Astrocyte (in vitro differentiated cells and primary cell): ENCODE results near the gene KRTAP19-4. TPM values are rescaled to one million over a fixed set of nuclear protein-coding genes. Genes with fewer than 3 reads are reported as not detected.
"Not testable (repeated sequence)": the region's sequence is repeated elsewhere in the genome, so short reads cannot be mapped to it uniquely, and the experiment has no call there.

ENCODE experiments used
- DNase-seq: peaks from one replicate; pipeline ENCODE4 v3.0.0-alpha.2; 2010; ENCODE audit warnings: low read depth
- FAIRE-seq: peaks from 2 replicates; lab custom pipeline; 2011; peaks lifted over from hg19 to GRCh38; lab: Jason Lieb, UNC
- H2AFZ ChIP-seq: 2 replicates; pipeline ENCODE4 v1.6.0; 2012; ENCODE audit warnings: low read depth, low read length, inconsistent platforms
- H3K27ac ChIP-seq: 2 replicates; pipeline ENCODE4 v1.5.1; 2011; ENCODE audit warnings: low read depth, low read length, inconsistent platforms
- H3K27me3 ChIP-seq: 2 replicates; pipeline ENCODE4 v1.6.0; 2011; ENCODE audit warnings: low read length, inconsistent platforms; ENCODE audit not compliant: insufficient read depth
- H3K36me3 ChIP-seq: 2 replicates; pipeline ENCODE4 v1.5.1; 2011; ENCODE audit warnings: low read length, inconsistent platforms; ENCODE audit not compliant: insufficient read depth
- H3K4me1 ChIP-seq: 2 replicates; pipeline ENCODE4 v1.5.1; 2011; ENCODE audit warnings: low read length, inconsistent platforms; ENCODE audit not compliant: insufficient read depth
- H3K4me2 ChIP-seq: 2 replicates; pipeline ENCODE4 v1.6.0; 2012; ENCODE audit warnings: low read length, inconsistent platforms
- H3K4me3 ChIP-seq: 2 replicates; pipeline ENCODE4 v1.5.1; 2011; ENCODE audit warnings: low read depth, mild to moderate bottlenecking, low read length, inconsistent platforms; ENCODE audit not compliant: insufficient read depth
- H3K79me2 ChIP-seq: 2 replicates; pipeline ENCODE4 v1.6.0; 2012; ENCODE audit warnings: mild to moderate bottlenecking, low read length, inconsistent platforms; ENCODE audit not compliant: insufficient read depth
- H3K9ac ChIP-seq: 2 replicates; pipeline ENCODE4 v1.6.0; 2012; ENCODE audit warnings: mild to moderate bottlenecking, low read length, inconsistent platforms
- H3K9me3 ChIP-seq: 2 replicates; pipeline ENCODE4 v1.5.1; 2012; ENCODE audit warnings: low read depth, mild to moderate bottlenecking, low read length, inconsistent platforms; ENCODE audit not compliant: insufficient read depth
- H4K20me1 ChIP-seq: 2 replicates; pipeline ENCODE4 v1.6.0; 2012; ENCODE audit warnings: low read length, inconsistent platforms; ENCODE audit not compliant: insufficient read depth
- H3K27ac Mint-ChIP-seq: one replicate; pipeline ENCODE4 v1.8.0; 2021; ENCODE audit warnings: mild to moderate bottlenecking, mixed read lengths; ENCODE audit not compliant: unreplicated experiment
- H3K27me3 Mint-ChIP-seq: one replicate; pipeline ENCODE4 v1.8.0; 2021; ENCODE audit warnings: low read depth, mixed read lengths; ENCODE audit not compliant: unreplicated experiment
- H3K36me3 Mint-ChIP-seq: one replicate; pipeline ENCODE4 v1.8.0; 2021; ENCODE audit warnings: low read depth, mixed read lengths; ENCODE audit not compliant: unreplicated experiment
- H3K4me1 Mint-ChIP-seq: one replicate; pipeline ENCODE4 v1.8.0; 2021; ENCODE audit warnings: low read depth, mixed read lengths; ENCODE audit not compliant: unreplicated experiment
- H3K4me3 Mint-ChIP-seq: one replicate; pipeline ENCODE4 v1.8.0; 2021; ENCODE audit warnings: mild to moderate bottlenecking, moderate library complexity, mixed read lengths; ENCODE audit not compliant: unreplicated experiment
- H3K9me3 Mint-ChIP-seq: one replicate; pipeline ENCODE4 v1.8.0; 2021; ENCODE audit warnings: mild to moderate bottlenecking, mixed read lengths; ENCODE audit not compliant: unreplicated experiment
- EZH2 ChIP-seq: IDR thresholded peaks from 2 replicates; pipeline ENCODE4 v1.6.1; 2012; ENCODE audit warnings: mild to moderate bottlenecking, low read length, inconsistent platforms; ENCODE audit not compliant: insufficient read depth
- total RNA-seq: library from RNA; stranded (reverse); gene quantifications from 2 replicates; pipeline ENCODE4 v1.2.1, GENCODE V29; 2021
- TF ChIP-seq, protein P1 (sequence below): IDR thresholded peaks from 2 replicates; pipeline ENCODE4 v1.5.1; 2011; ENCODE audit warnings: low read depth, mild to moderate bottlenecking, inconsistent platforms, low read length, moderate library complexity; ENCODE audit not compliant: insufficient read depth

Gene KRTAP19-4
- total RNA-seq, 1 donor from 2014 or later: not detected

DNA sequence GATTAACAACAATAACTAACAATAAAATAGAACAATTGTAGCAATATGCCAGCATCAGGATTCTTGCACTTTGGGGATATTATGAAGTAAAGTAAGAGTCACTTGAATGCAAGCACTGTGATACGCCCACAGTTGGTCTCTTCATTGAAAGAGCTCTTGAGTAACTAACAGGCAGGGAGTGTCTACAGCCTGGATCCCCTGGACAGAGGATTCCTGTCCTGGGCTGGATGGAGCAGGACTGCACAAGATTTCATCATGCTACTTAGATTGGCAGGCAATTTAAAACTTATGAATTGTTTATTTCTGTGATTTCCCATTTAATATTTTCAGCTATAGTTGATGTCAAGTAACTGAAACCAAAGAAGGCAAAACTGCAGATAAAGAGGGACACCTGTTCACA lies 18.7 kb upstream of the KRTAP19-4 start:
- no peaks in the 10 kb centered on the region for H3K79me2 ChIP-seq
- Mint-ChIP-seq H3K27ac (no peak overlapping the region), H3K4me3 (no peak overlapping the region), H3K4me1 (peaks cover 5% of the 10 kb centered on the region), H3K36me3 (no peaks in the 10 kb centered on the region), H3K27me3 (no peaks in the 10 kb centered on the region), H3K9me3 (no peaks in the 10 kb centered on the region)
- H3K4me3 ChIP-seq: no peak overlapping the region
- no peaks in the 10 kb centered on the region for H3K9me3 ChIP-seq
- no peak overlapping the region for H3K9ac ChIP-seq
- no peaks in the 10 kb centered on the region for H3K36me3 ChIP-seq
- no peak overlapping the region for H3K4me2 ChIP-seq
- no peak for FAIRE-seq
- no peaks in the 10 kb centered on the region for H4K20me1 ChIP-seq
- TF ChIP-seq EZH2: no peak
- TF ChIP-seq, protein P1, sequence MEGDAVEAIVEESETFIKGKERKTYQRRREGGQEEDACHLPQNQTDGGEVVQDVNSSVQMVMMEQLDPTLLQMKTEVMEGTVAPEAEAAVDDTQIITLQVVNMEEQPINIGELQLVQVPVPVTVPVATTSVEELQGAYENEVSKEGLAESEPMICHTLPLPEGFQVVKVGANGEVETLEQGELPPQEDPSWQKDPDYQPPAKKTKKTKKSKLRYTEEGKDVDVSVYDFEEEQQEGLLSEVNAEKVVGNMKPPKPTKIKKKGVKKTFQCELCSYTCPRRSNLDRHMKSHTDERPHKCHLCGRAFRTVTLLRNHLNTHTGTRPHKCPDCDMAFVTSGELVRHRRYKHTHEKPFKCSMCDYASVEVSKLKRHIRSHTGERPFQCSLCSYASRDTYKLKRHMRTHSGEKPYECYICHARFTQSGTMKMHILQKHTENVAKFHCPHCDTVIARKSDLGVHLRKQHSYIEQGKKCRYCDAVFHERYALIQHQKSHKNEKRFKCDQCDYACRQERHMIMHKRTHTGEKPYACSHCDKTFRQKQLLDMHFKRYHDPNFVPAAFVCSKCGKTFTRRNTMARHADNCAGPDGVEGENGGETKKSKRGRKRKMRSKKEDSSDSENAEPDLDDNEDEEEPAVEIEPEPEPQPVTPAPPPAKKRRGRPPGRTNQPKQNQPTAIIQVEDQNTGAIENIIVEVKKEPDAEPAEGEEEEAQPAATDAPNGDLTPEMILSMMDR: no peak
- H3K4me1 ChIP-seq: no peaks in the 10 kb centered on the region
- H3K27me3 ChIP-seq: no peaks in the 10 kb centered on the region
- H3K27ac ChIP-seq: no peak overlapping the region
- no peak overlapping the region for H2AFZ ChIP-seq
- DNase-seq: no peak

GRCh38 chr21:30505621-30506205 lies 8.7 kb upstream of the KRTAP19-4 start:
- not testable (repeated sequence) for H2AFZ ChIP-seq, H3K4me3 ChIP-seq, H3K4me3 Mint-ChIP-seq, H3K4me2 ChIP-seq, H3K27me3 Mint-ChIP-seq, H3K9me3 ChIP-seq, H3K27me3 ChIP-seq, H4K20me1 ChIP-seq, H3K4me1 ChIP-seq, FAIRE-seq, H3K27ac ChIP-seq, H3K4me1 Mint-ChIP-seq, H3K27ac Mint-ChIP-seq, H3K79me2 ChIP-seq, H3K9me3 Mint-ChIP-seq, H3K36me3 ChIP-seq, H3K36me3 Mint-ChIP-seq, H3K9ac ChIP-seq, DNase-seq

DNA sequence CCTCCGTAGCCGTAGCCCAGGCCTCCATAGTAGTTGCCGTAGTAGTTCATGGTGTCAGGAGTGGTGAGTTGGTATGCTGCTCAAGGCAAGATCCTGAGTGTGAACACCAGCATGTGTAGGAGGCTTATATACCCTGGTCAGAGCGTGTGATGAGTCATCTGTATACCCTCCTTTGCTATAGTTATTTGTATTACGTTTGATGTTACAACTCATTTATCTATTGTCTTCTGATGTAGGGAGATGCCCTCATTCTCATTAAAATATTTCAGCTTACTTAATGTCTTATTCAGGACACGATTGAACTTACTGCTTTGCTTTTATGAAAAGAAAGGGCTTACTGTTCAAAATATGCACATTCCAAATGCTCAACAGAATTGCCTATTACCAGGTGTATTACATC lies 5.1 kb upstream of the KRTAP19-4 start, which contains the start of gene KRTAP19-5:
Gene KRTAP19-5 (minus strand): TSS at position 101 of the 400 bp plus-strand sequence. CDS start 51 bp downstream, at position 50.
- no peaks in the 10 kb centered on the region for H4K20me1 ChIP-seq
- no peak for DNase-seq
- Mint-ChIP-seq H3K27me3 (no peaks in the 10 kb centered on the region), H3K36me3 (no peaks in the 10 kb centered on the region), H3K4me3 (no peak within 1 kb of the TSS), H3K9me3 (no peaks in the 10 kb centered on the region), H3K4me1 (no peaks in the 10 kb centered on the region), H3K27ac (no peak within 1 kb of the TSS)
- no peak for FAIRE-seq
- TF ChIP-seq, protein P1: no peak
- no peak for TF ChIP-seq EZH2
- H3K9ac ChIP-seq: no peak within 1 kb of the TSS
- no peaks in the 10 kb centered on the region for H3K27me3 ChIP-seq
- no peak within 1 kb of the TSS for H2AFZ ChIP-seq
- no peak within 1 kb of the TSS for H3K27ac ChIP-seq
- H3K9me3 ChIP-seq: peaks cover 6% of the 10 kb centered on the region
- no peak within 1 kb of the TSS for H3K4me3 ChIP-seq
- H3K4me1 ChIP-seq: no peaks in the 10 kb centered on the region
- no peaks in the 10 kb centered on the region for H3K79me2 ChIP-seq
- H3K4me2 ChIP-seq: no peak within 1 kb of the TSS
- no peaks in the 10 kb centered on the region for H3K36me3 ChIP-seq
